Activated CD4-positive, alpha-beta T cell treated with anti-CD3 and anti-CD28 coated beads for 36 hours (primary cell): ENCODE measurements around the gene NBEAL2. TPM values are rescaled to one million over a fixed set of nuclear protein-coding genes. Genes with fewer than 3 reads are reported as not detected.

Experiments
- ATAC-seq: fragments of 200-7000 bp; cut with Tn5 transposase; one replicate; pipeline ENCODE4 v1.10.0; 2021; ENCODE audit warnings: mild to moderate bottlenecking, moderate library complexity
- CTCF ChIA-PET: fragments of 350-600 bp; sonication (Branson Sonifier 250); formaldehyde crosslinking; loops from one replicate; lab custom pipeline; 2021; ENCODE audit warnings: antibody characterized with exemption; lab: Charles Lee
- POLR2A ChIA-PET: fragments of 350-600 bp; sonication (Branson Sonifier 250); formaldehyde crosslinking; loops from one replicate; lab custom pipeline; 2021; ENCODE audit warnings: antibody characterized with exemption, inconsistent platforms; lab: Charles Lee
- DNase-seq: peaks from one replicate; pipeline ENCODE4 v3.0.0-alpha.2; 2020
- H3K27ac Mint-ChIP-seq: one replicate; pipeline ENCODE4 v1.8.0; 2021; ENCODE audit warnings: mixed read lengths
- H3K27me3 Mint-ChIP-seq: one replicate; pipeline ENCODE4 v1.8.0; 2021; ENCODE audit warnings: mixed read lengths
- H3K36me3 Mint-ChIP-seq: one replicate; pipeline ENCODE4 v1.8.0; 2021; ENCODE audit warnings: low read depth, mixed read lengths
- H3K4me1 Mint-ChIP-seq: one replicate; pipeline ENCODE4 v1.8.0; 2021; ENCODE audit warnings: mixed read lengths
- H3K4me3 Mint-ChIP-seq: one replicate; pipeline ENCODE4 v1.8.0; 2021; ENCODE audit warnings: mild to moderate bottlenecking, moderate library complexity, mixed read lengths
- H3K9me3 Mint-ChIP-seq: one replicate; pipeline ENCODE4 v1.8.0; 2021; ENCODE audit warnings: low read depth, mixed read lengths
- intact Hi-C, 2 experiments: fragments of 100-400 bp; cut with DNase I in 1 of 2; cut with micrococcal nuclease in 1 of 2; formaldehyde crosslinking; loops; one replicate each; pipeline versions ENCODE4 v1.14.2 to v1.15.1; 2022 to 2024; cut with DNase I, micrococcal nuclease
- total RNA-seq, 2 experiments: library from RNA; stranded (reverse); gene quantifications; one replicate each; pipeline ENCODE4 v1.2.3, GENCODE V29; 2021

The NBEAL2 gene
- total RNA-seq, 2 experiments from 2014 or later: 83.4 to 84.9 TPM

- H3K4me3 Mint-ChIP-seq: no peak overlapping the region
- peaks cover 35% of the 10 kb centered on the region for H3K4me1 Mint-ChIP-seq
- ATAC-seq: peak; percentile 3
These were observed 77.2 kb downstream of the NBEAL2 start for GRCh38 chr3:47056705-47057104.

GRCh38 chr3:47057212-47057671, 77.8 kb downstream of the NBEAL2 start:
- peaks cover 37% of the 10 kb centered on the region for H3K4me1 Mint-ChIP-seq
- H3K27ac Mint-ChIP-seq: peak overlapping the region; percentile 69
- DNase-seq (peak; percentile 69), ATAC-seq (peak; percentile 88)
- no peak overlapping the region for H3K4me3 Mint-ChIP-seq
- peaks cover 40% of the 10 kb centered on the region for H3K36me3 Mint-ChIP-seq
- no peaks in the 10 kb centered on the region for H3K9me3 Mint-ChIP-seq
- no peaks in the 10 kb centered on the region for H3K27me3 Mint-ChIP-seq
- intact Hi-C loops: loop anchor here (1.0 to 10.0 kb wide), 5 partner anchors 39 to 226 kb away; partner anchors contain the start of genes SETD2 (in 2 of the 2), KIF9 (in 1 of the 2) and KLHL18 (in 1 of the 2)
- CTCF ChIA-PET: interaction anchor here (1.3 to 1.4 kb wide), 2 partner anchors 10 to 58 kb away, joined by 4 to 5 read pairs; no protein-coding TSS in a partner anchor
- POLR2A ChIA-PET: interaction anchor here (0.6 to 1.0 kb wide), 2 partner anchors 27 to 407 kb away, joined by 3 read pairs; no protein-coding TSS in a partner anchor

More at GRCh38 chr3:47056705-47057104, 77.2 kb downstream of the NBEAL2 start:
- no peak for DNase-seq
- POLR2A ChIA-PET: no interaction called here
- Mint-ChIP-seq H3K36me3 (peaks cover 35% of the 10 kb centered on the region), H3K27ac (peak overlapping the region; percentile 69), H3K27me3 (no peaks in the 10 kb centered on the region), H3K9me3 (no peaks in the 10 kb centered on the region)
- CTCF ChIA-PET: interaction anchor here (0.5 to 1.3 kb wide), 2 partner anchors 26 to 117 kb away, joined by 3 to 5 read pairs; no protein-coding TSS in a partner anchor
- intact Hi-C loops: loop anchor here (1.0 to 10.0 kb wide), 5 partner anchors 38 to 226 kb away; partner anchors contain the start of genes SETD2 (in 2 of the 2), KIF9 (in 1 of the 2) and KLHL18 (in 1 of the 2)

Other genes with a start within 250 kb of the NBEAL2 start
- not detected for gene MYL3, start 116.2 kb upstream of the NBEAL2 start, total RNA-seq
- not detected for gene PTH1R, start 101.9 kb upstream of the NBEAL2 start, total RNA-seq
- 10 to 100 TPM; 45.4 to 47.8 TPM for gene CCDC12, start 2.9 kb upstream of the NBEAL2 start, total RNA-seq
- 10 to 100 TPM; 31.8 to 35.8 TPM for gene SETD2, start 184.4 kb downstream of the NBEAL2 start, total RNA-seq